ENCODE results near the gene FBXO31.

- TF ChIP-seq SUZ12 (IDR thresholded peaks at IDR 0.05; ENCODE audit: extremely low read depth, insufficient read depth, insufficient read length) (no peak), ZNF274 (IDR thresholded peaks at IDR 0.05; ENCODE audit: low read depth, low read length) (no peak), YY1 (IDR thresholded peaks at IDR 0.05; ENCODE audit: insufficient read depth, insufficient read length) (no peak)
Measured at GRCh38 chr16:87343753-87344050, 39.9 kb downstream of the FBXO31 start.
